ENCODE results near the gene DNAH8.

The DNAH8 gene

DNA sequence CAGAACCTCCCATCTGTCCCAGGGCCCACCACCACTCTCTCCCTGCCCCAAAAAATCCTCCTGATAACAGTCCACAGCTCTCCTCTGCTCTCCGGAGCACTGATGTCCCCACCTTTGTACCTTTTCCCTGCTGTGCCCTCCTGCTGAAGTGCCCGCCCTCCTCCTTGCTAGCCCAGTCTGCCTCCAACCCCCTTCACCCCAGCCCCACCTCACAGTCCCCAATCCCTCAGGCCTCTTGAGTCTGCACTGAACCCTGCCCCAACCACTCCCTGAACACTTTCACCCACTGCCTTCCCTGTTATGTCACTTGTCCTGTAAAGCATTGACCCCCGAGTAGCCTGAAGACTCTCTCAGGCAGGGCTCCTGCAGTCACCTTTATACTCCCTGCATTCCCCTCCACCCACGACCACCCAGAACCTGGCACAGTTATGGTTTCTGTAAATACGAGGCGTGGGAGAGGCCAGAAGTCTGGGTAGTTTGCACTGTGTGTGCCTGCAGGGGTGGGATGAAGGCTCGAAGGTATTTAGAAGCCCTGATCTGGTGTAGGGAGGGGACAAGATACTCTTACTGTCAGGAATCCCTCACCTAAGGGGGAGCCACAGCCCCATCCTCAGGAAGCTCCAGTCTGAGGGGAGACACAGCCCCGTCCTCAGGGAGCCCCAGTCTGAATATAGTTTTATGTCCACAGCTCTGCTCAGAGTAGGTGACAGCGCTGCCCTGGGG, 338.9 kb downstream of the DNAH8 start:
- Histone ChIP-seq H3K36me3 (ENCODE audit: control insufficient read depth, low read depth, low read length) (no peaks in the 10 kb centered on the region), H3K27ac (ENCODE audit: low read length) (no peak overlapping the region), H3K27me3 (ENCODE audit: control insufficient read depth, insufficient read depth, low read length) (peaks cover 17% of the 10 kb centered on the region), H3K9me3 (ENCODE audit: control insufficient read depth, low read depth, low read length) (no peaks in the 10 kb centered on the region), H3K9ac (ENCODE audit: low read length) (no peak overlapping the region), H3K4me3 (ENCODE audit: low read length) (no peak overlapping the region), H3K4me1 (ENCODE audit: control insufficient read depth, low read depth, low read length) (peaks cover 7% of the 10 kb centered on the region)

DNA sequence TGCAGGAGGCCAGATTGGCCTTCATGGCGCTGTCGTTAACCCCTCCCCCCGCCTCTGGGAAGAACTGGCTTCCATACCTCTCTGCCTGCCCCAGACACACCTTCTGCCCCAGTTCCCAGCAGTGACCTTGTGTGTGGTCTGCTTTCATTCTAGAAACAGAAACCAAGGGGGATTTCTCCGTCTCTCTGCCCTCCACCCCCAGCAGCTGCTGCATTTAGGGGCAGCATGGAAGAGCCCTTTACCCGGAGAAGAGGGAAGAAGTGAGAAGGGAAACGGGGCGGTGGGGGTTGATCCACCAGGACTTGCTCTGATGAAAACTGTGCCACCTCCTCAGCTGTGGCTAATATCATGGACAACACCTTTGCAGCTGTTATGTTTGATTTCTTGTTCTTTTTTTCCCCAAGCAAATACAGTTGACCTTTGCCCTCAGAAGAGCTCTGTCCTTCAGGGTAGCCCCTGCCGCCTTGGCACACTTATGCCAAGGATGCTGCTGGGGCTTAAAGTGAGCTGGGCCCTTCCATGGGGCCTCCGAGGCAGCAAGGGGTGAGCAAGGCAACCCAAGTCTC, 339.5 kb downstream of the DNAH8 start:
- Histone ChIP-seq H3K9me3 (ENCODE audit: control insufficient read depth, low read depth, low read length) (no peaks in the 10 kb centered on the region), H3K4me3 (ENCODE audit: low read length) (no peak overlapping the region), H3K27me3 (ENCODE audit: control insufficient read depth, insufficient read depth, low read length) (peaks cover 11% of the 10 kb centered on the region), H3K4me1 (ENCODE audit: control insufficient read depth, low read depth, low read length) (peaks cover 7% of the 10 kb centered on the region), H3K27ac (ENCODE audit: low read length) (no peak overlapping the region), H3K9ac (ENCODE audit: low read length) (no peak overlapping the region), H3K36me3 (ENCODE audit: control insufficient read depth, low read depth, low read length) (no peaks in the 10 kb centered on the region)

DNA sequence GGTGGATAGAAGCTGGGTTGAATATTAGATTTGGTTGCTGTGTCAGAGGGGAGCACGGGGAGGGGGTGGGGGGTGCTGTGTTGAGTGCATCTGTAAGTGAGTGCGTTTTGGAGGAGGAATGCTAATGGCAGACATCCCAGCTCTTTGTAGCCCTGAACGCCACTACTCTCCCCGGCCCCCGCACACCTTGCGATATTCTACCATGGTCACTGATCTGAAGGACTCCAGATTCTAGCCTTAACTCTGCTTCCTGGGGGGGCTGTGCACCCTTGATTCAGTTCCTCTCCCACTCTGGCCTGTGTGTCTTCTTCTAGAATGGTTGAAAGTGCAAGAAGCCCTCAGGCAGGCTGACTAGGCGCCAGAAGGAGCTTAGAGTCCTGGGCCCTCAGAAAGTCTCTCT, 340.6 kb downstream of the DNAH8 start:
- peaks cover 7% of the 10 kb centered on the region for H3K4me1 ChIP-seq (ENCODE audit: control insufficient read depth, low read depth, low read length)
- no peaks in the 10 kb centered on the region for H3K36me3 ChIP-seq (ENCODE audit: control insufficient read depth, low read depth, low read length)
- no peaks in the 10 kb centered on the region for H3K9me3 ChIP-seq (ENCODE audit: control insufficient read depth, low read depth, low read length)
- peaks cover under 1% of the 10 kb centered on the region for H3K27me3 ChIP-seq (ENCODE audit: control insufficient read depth, insufficient read depth, low read length)
- H3K4me3 ChIP-seq (ENCODE audit: low read length) = no peak overlapping the region
- no peak overlapping the region for H3K27ac ChIP-seq (ENCODE audit: low read length)
- H3K9ac ChIP-seq (ENCODE audit: low read length) = no peak overlapping the region

DNA sequence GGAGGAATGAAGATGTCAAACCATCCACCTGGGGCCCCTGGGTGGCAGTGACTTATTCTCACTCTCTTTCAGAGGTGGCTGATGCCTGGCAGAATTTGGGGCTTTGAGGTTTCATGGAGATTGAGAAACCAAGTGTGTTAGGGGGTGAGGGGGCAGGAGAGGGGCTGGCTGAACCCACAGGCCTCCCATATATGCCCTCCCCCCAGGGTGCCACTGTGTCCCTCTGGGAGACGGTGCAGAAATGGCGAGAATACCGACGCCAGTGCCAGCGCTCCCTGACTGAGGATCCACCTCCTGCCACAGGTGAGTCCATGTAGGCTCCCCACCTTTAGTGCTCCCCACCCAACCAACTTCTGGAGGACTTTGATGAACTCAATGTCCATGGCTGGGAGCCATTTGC, 341.1 kb downstream of the DNAH8 start:
- Histone ChIP-seq H3K27me3 (ENCODE audit: control insufficient read depth, insufficient read depth, low read length) (no peaks in the 10 kb centered on the region), H3K27ac (ENCODE audit: low read length) (no peak overlapping the region), H3K36me3 (ENCODE audit: control insufficient read depth, low read depth, low read length) (no peaks in the 10 kb centered on the region), H3K4me3 (ENCODE audit: low read length) (no peak overlapping the region), H3K4me1 (ENCODE audit: control insufficient read depth, low read depth, low read length) (peaks cover 7% of the 10 kb centered on the region), H3K9ac (ENCODE audit: low read length) (no peak overlapping the region), H3K9me3 (ENCODE audit: control insufficient read depth, low read depth, low read length) (no peaks in the 10 kb centered on the region)

DNA sequence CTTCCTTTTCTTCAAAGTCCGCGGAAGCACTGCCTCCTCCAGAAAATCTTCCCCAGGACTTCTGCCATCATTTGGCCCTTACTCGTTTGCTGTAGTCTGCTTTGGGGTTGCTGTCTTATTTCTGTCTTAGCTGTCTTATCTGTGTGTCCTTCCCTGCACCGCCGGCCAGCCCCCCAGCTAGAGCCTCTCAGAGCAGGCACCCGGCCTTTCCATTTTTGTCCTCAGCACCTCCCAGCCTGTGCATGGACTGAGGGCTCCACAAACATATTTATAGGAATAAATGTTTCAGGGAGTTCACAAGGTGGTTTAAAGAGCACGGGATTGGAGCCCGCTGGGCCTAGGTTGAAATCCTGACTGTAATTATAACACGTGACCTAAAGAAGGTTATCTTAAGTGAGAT, 341.6 kb downstream of the DNAH8 start:
- Histone ChIP-seq H3K9ac (ENCODE audit: low read length) (no peak overlapping the region), H3K36me3 (ENCODE audit: control insufficient read depth, low read depth, low read length) (no peaks in the 10 kb centered on the region), H3K9me3 (ENCODE audit: control insufficient read depth, low read depth, low read length) (no peaks in the 10 kb centered on the region), H3K4me1 (ENCODE audit: control insufficient read depth, low read depth, low read length) (peaks cover 7% of the 10 kb centered on the region), H3K4me3 (ENCODE audit: low read length) (no peak overlapping the region), H3K27me3 (ENCODE audit: control insufficient read depth, insufficient read depth, low read length) (no peaks in the 10 kb centered on the region), H3K27ac (ENCODE audit: low read length) (no peak overlapping the region)

DNA sequence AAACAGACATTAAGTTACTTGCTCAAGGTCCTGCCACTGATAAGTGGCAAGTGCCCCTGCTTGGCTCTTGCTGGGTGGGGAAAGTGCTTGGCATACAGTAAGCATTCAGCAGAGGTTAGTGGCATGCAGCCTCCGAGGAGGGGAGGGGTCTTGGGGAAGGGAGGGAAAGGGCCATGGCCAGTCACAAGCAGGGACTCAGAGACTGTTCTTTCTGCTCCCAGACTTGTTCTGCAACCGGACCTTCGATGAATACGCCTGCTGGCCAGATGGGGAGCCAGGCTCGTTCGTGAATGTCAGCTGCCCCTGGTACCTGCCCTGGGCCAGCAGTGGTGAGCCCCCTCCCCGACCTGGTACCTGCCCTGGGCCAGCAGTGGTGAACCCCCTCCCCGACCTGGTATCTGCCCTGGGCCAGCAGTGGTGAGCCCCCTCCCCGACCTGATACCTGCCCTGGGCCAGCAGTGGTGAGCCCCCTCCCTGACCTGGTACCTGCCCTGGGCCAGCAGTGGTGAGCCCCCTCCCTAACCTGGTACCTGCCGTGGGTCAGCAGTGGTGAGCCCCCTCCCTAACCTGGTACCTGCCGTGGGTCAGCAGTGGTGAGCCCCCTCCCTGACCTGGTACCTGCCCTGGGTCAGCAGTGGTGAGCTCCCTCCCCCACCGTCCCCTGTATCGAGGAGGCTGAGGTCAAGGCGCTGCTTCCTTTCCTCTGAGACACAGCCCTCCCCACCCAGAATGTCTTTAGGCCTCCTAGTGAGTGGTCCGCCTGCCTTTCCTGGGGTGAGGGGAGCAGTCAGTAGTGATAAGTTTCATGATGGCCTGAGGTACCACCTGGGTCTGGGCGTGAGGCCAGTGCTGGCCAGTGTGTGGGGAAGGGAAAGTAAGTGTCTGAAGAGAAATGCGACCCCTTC, 342.4 kb downstream of the DNAH8 start:
- Histone ChIP-seq H3K4me3 (ENCODE audit: low read length) (no peak overlapping the region), H3K36me3 (ENCODE audit: control insufficient read depth, low read depth, low read length) (no peaks in the 10 kb centered on the region), H3K4me1 (ENCODE audit: control insufficient read depth, low read depth, low read length) (peaks cover 7% of the 10 kb centered on the region), H3K27me3 (ENCODE audit: control insufficient read depth, insufficient read depth, low read length) (no peaks in the 10 kb centered on the region), H3K27ac (ENCODE audit: low read length) (no peak overlapping the region), H3K9me3 (ENCODE audit: control insufficient read depth, low read depth, low read length) (no peaks in the 10 kb centered on the region), H3K9ac (ENCODE audit: low read length) (no peak overlapping the region)

DNA sequence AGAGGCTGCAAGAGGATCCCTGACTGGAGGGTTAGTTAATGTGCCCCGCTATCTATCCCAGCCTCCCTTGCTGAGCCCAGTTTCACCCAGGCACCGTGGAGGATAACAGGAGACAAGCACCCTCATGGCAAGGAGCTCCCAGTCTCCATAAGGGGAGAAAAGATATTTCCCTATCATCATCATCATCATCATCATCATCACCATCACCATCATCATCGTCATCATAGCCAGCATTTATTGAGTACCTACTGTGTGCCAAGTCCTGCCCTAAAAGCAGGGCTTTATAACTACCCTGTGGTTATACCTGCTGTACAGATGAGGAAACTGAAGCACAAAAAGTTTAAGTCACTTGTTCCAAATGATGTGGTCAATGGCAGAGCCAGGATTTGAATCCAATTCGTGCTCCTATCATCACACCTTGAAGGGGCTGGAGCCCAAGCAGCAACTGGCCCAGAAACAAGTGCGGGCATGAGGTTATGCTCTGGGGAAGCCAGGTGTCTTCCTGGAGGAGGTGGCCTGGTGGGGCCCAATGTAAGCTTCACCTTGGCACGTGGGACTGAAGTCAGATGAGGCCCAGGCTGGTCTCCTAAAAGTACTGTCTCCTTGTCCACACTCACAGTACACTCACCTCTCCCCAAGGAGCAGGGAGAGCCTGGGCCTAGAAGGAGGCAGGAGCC, 343.5 kb downstream of the DNAH8 start:
- H3K9ac ChIP-seq (ENCODE audit: low read length) = no peak overlapping the region

DNA sequence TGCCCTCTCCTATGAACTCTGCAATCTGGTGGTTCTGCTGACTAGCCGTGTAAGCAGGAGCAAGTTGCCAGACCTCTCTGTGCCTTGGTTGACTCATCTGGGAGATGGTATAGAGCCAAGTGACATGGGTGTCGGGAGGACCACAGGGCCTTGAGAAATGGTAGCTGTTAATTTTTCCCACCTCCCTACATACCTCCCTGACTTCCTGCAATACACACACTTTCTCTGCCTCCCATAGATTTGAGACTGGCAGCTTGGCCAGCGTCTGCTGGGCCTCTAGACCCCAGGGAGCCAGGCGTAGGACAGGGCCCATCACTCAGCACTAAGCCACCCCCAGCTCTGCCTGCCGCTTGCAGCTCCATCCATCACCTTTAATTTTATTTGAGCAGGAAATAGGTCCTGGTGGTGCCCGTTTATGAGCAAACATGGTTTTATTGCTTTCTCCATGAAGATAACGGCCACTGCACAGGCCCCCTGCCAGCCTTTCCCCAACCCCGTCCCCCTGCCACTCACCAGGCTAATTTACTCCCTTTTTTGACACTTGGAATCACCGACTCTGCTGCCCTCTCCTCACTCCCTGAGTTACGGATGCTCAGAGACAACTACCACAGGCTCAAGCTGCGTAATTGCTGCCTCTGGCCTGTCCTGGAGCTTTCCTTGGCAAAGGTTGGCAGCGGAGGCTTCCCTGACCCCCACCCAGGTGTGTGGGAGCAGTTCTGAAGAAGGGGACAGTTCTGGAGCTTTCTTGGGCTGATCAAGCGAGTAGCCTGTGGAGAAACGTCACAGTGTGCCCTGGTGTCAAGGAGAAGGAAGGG, 344.6 kb downstream of the DNAH8 start:
- no peak overlapping the region for H3K4me3 ChIP-seq (ENCODE audit: low read length)
- H3K27ac ChIP-seq (ENCODE audit: low read length) = no peak overlapping the region
- no peaks in the 10 kb centered on the region for H3K4me1 ChIP-seq (ENCODE audit: control insufficient read depth, low read depth, low read length)
- H3K27me3 ChIP-seq (ENCODE audit: control insufficient read depth, insufficient read depth, low read length) = no peaks in the 10 kb centered on the region
- H3K36me3 ChIP-seq (ENCODE audit: control insufficient read depth, low read depth, low read length) = no peaks in the 10 kb centered on the region
- H3K9me3 ChIP-seq (ENCODE audit: control insufficient read depth, low read depth, low read length) = no peaks in the 10 kb centered on the region
- H3K9ac ChIP-seq (ENCODE audit: low read length) = no peak overlapping the region

More for the DNA sequence above, 343.5 kb downstream of the DNAH8 start:
- H3K9me3 ChIP-seq (ENCODE audit: control insufficient read depth, low read depth, low read length) = no peaks in the 10 kb centered on the region
- peaks cover 6% of the 10 kb centered on the region for H3K4me1 ChIP-seq (ENCODE audit: control insufficient read depth, low read depth, low read length)
- no peaks in the 10 kb centered on the region for H3K27me3 ChIP-seq (ENCODE audit: control insufficient read depth, insufficient read depth, low read length)
- H3K4me3 ChIP-seq (ENCODE audit: low read length) = no peak overlapping the region
- H3K36me3 ChIP-seq (ENCODE audit: control insufficient read depth, low read depth, low read length) = no peaks in the 10 kb centered on the region
- H3K27ac ChIP-seq (ENCODE audit: low read length) = no peak overlapping the region

DNA sequence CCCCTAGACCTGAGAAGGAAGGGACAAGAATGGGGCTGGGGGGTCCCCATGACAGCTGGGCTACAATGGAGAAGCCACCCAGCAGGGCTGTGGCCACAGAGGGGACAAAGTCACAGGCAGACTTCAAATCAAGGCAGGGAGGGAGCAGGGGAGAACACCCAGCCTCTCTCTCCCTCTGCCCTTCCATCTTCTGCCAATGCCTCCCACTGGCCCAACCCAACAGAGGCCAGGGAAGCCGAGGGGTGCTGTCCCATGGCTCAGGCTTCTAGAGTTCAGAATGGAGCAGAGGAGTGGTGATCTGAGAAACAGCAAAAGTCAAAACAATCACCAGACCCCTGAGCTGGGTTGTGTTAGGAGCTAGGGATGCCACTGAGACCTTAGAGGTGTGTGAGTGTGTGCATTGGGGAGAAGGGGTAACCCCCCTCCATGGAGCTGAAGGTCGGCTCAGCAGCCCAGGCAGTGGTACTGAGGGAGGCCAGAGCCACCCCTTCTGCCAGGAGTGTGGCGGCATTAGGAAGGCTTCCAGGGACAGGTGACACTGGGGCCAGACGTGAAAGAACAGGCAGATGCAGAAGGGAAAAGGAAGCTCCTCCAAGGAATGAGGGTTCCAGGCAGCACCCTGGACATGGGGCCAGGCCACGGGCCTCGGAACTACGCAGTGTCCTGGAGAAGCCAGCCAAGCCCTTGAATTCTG, 345.5 kb downstream of the DNAH8 start:
- Histone ChIP-seq H3K9me3 (ENCODE audit: control insufficient read depth, low read depth, low read length) (no peaks in the 10 kb centered on the region), H3K27me3 (ENCODE audit: control insufficient read depth, insufficient read depth, low read length) (no peaks in the 10 kb centered on the region), H3K4me1 (ENCODE audit: control insufficient read depth, low read depth, low read length) (no peaks in the 10 kb centered on the region), H3K27ac (ENCODE audit: low read length) (no peak overlapping the region), H3K9ac (ENCODE audit: low read length) (no peak overlapping the region), H3K4me3 (ENCODE audit: low read length) (no peak overlapping the region), H3K36me3 (ENCODE audit: control insufficient read depth, low read depth, low read length) (no peaks in the 10 kb centered on the region)

DNA sequence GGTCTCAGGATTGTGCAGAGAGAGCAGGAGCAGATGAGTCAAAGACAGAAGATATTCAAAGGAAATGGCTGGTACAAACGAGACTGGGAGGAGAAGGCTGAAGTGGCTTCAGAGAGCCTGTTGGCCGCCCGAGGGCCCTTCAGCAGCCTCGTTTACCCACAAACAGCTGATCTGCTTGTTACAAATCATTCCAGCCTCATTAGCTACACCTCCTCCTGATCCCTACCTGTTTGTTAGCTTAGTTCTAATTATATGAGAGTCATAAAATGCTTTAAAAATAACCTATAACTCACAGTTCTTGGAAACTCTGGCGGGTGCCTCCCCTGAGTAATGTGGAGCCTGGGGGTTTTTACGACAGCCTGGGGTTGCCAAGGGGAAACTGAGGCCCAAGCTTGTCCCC, 346.1 kb downstream of the DNAH8 start:
- Histone ChIP-seq H3K9me3 (ENCODE audit: control insufficient read depth, low read depth, low read length) (no peaks in the 10 kb centered on the region), H3K4me1 (ENCODE audit: control insufficient read depth, low read depth, low read length) (no peaks in the 10 kb centered on the region), H3K27ac (ENCODE audit: low read length) (no peak overlapping the region), H3K4me3 (ENCODE audit: low read length) (no peak overlapping the region), H3K27me3 (ENCODE audit: control insufficient read depth, insufficient read depth, low read length) (no peaks in the 10 kb centered on the region), H3K9ac (ENCODE audit: low read length) (no peak overlapping the region), H3K36me3 (ENCODE audit: control insufficient read depth, low read depth, low read length) (no peaks in the 10 kb centered on the region)
